Gastrocnemius medialis (tissue), 4 donors: ENCODE results near the gene OSBPL10.

Experiments used
- CTCF ChIP-seq, 5 experiments: fragments of 450-650 bp in 3 of 5; fragments of 200-600 bp in 2 of 5; sonication (generic) in 2 of 5; IDR thresholded peaks in 4 of 5; conservative IDR thresholded peaks in 1 of 5; 1 replicate in 4 of 5; 2 replicates in 1 of 5; pipeline ENCODE4 v1.5.1; 2016 to 2019; ENCODE audit warnings: antibody characterized with exemption in 5 of 5, mild to moderate bottlenecking in 3 of 5, moderate library complexity in 3 of 5
- POLR2A ChIP-seq, 2 donors: fragments of 450-650 bp; IDR thresholded peaks; one replicate each; pipeline ENCODE4 v1.6.1; 2017; ENCODE audit warnings: antibody characterized with exemption in 2 of 2, mild to moderate bottlenecking in 2 of 2, moderate library complexity in 2 of 2

GRCh38 chr3:31693346-31693745 lies 287.7 kb downstream of the OSBPL10 start:
- TF ChIP-seq CTCF (IDR thresholded peaks at IDR 0.05 in 4 of 5, conservative IDR thresholded peaks at IDR 0.05 in 1 of 5): no peak
- no peak for TF ChIP-seq POLR2A (IDR thresholded peaks at IDR 0.05)
